IMR-90 (cell line): ENCODE measurements around the gene ACLY. TPM values are rescaled to one million over a fixed set of nuclear protein-coding genes. Genes with fewer than 3 reads are reported as not detected.

ENCODE experiments used
- ATAC-seq: fragments of 200-7000 bp; cut with Tn5 transposase; 2 replicates; pipeline ENCODE4 v1.9.1; 2020; ENCODE audit warnings: low read depth, mild to moderate bottlenecking, moderate library complexity
- BruUV-seq: library from RNA; stranded (reverse); fragments of 400-500 nt; replicated peaks from 2 replicates; lab custom pipeline; 2021; lab: Mats Ljungman, UMichigan
- CTCF ChIA-PET: fragments of 300-600 bp; formaldehyde crosslinking; extraction: SDS; loops from one replicate; lab custom pipeline; 2021; ENCODE audit warnings: antibody characterized with exemption; lab: Yijun Ruan, JAX
- POLR2A ChIA-PET: fragments of 300-600 bp; sonication (Branson Sonifier 250); formaldehyde crosslinking; loops from one replicate; lab custom pipeline; 2022; ENCODE audit warnings: antibody characterized with exemption; ENCODE audit not compliant: unreplicated experiment; lab: Charles Lee
- DNase-seq: peaks from one replicate; pipeline ENCODE4 v3.0.0; 2013
- H2AFZ ChIP-seq: replicated peaks from 2 replicates; pipeline ENCODE3; 2013; ENCODE audit warnings: low read length, mild to moderate bottlenecking; ENCODE audit not compliant: poor library complexity
- H2AK5ac ChIP-seq: 2 replicates; pipeline ENCODE4 v1.6.1; 2013; ENCODE audit warnings: low read depth, low read length, inconsistent platforms
- H2AK9ac ChIP-seq: replicated peaks from 2 replicates; pipeline ENCODE3; 2013; ENCODE audit warnings: mild to moderate bottlenecking, low read depth, low read length, moderate library complexity; ENCODE audit not compliant: poor library complexity
- H2BK120ac ChIP-seq: 2 replicates; pipeline ENCODE4 v1.6.1; 2013; ENCODE audit warnings: low read depth, low read length, inconsistent platforms
- H2BK15ac ChIP-seq: 3 replicates; pipeline ENCODE4 v1.6.1; 2013; ENCODE audit warnings: low read depth, low read length, inconsistent platforms
- H2BK20ac ChIP-seq: 2 replicates; pipeline ENCODE4 v1.6.1; 2013; ENCODE audit warnings: low read depth, mild to moderate bottlenecking, inconsistent platforms, low read length, moderate library complexity
- H2BK5ac ChIP-seq: 2 replicates; pipeline ENCODE4 v1.6.1; 2013; ENCODE audit warnings: mild to moderate bottlenecking, low read depth, low read length, inconsistent platforms; ENCODE audit not compliant: poor library complexity, severe bottlenecking
- H3K14ac ChIP-seq: replicated peaks from 2 replicates; pipeline ENCODE4 v1.6.1; 2013; ENCODE audit warnings: low read depth, low read length, inconsistent platforms
- H3K18ac ChIP-seq: 2 replicates; pipeline ENCODE4 v1.6.1; 2013; ENCODE audit warnings: low read depth, low read length, control low read depth
- H3K23ac ChIP-seq: 2 replicates; pipeline ENCODE4 v1.6.1; 2013; ENCODE audit warnings: low read depth, low read length, inconsistent platforms
- H3K27ac ChIP-seq: 2 replicates; pipeline ENCODE4 v1.5.1; 2013; ENCODE audit warnings: mild to moderate bottlenecking, control low read depth, low read length; ENCODE audit not compliant: insufficient read depth
- H3K27me3 ChIP-seq: 2 replicates; pipeline ENCODE4 v1.6.1; 2013; ENCODE audit warnings: low read length; ENCODE audit not compliant: control insufficient read depth, insufficient read depth
- H3K36me3 ChIP-seq: 2 replicates; pipeline ENCODE4 v1.6.1; 2013; ENCODE audit warnings: low read length, mixed read lengths; ENCODE audit not compliant: control insufficient read depth, insufficient read depth
- H3K4ac ChIP-seq: 2 replicates; pipeline ENCODE4 v1.6.1; 2013; ENCODE audit warnings: low read depth, low read length, inconsistent platforms
- H3K4me1 ChIP-seq: 2 replicates; pipeline ENCODE4 v1.6.1; 2013; ENCODE audit warnings: low read length, mixed read lengths; ENCODE audit not compliant: control insufficient read depth, insufficient read depth
- H3K4me2 ChIP-seq: 2 replicates; pipeline ENCODE4 v1.6.1; 2013; ENCODE audit warnings: low read depth, mild to moderate bottlenecking, control low read depth, low read length, moderate library complexity
- H3K4me3 ChIP-seq: 2 replicates; pipeline ENCODE4 v1.5.1; 2013; ENCODE audit warnings: low read depth, mild to moderate bottlenecking, control low read depth, low read length, moderate library complexity; ENCODE audit not compliant: insufficient read depth
- H3K56ac ChIP-seq: 2 replicates; pipeline ENCODE4 v1.6.1; 2013; ENCODE audit warnings: low read length, inconsistent platforms; ENCODE audit not compliant: insufficient read depth; ENCODE audit errors: extremely low read depth
- H3K79me1 ChIP-seq, 2 experiments: 2 replicates each; pipeline ENCODE4 v1.6.1; 2013; ENCODE audit warnings: low read length in 2 of 2, inconsistent platforms in 1 of 2, low read depth in 1 of 2
- H3K9ac ChIP-seq: 2 replicates; pipeline ENCODE4 v1.6.1; 2013; ENCODE audit warnings: low read depth, low read length, control low read depth
- H3K9me1 ChIP-seq: 2 replicates; pipeline ENCODE4 v1.6.1; 2013; ENCODE audit warnings: low read length, inconsistent platforms; ENCODE audit not compliant: insufficient read depth
- H3K9me3 ChIP-seq: 2 replicates; pipeline ENCODE4 v1.6.1; 2013; ENCODE audit warnings: low read length; ENCODE audit not compliant: control insufficient read depth, insufficient read depth
- H4K20me1 ChIP-seq: 2 replicates; pipeline ENCODE4 v1.6.1; 2013; ENCODE audit warnings: low read length, inconsistent platforms; ENCODE audit not compliant: insufficient read depth
- H4K5ac ChIP-seq: 2 replicates; pipeline ENCODE4 v1.6.1; 2013; ENCODE audit warnings: mild to moderate bottlenecking, low read depth, low read length, control low read depth
- H4K8ac ChIP-seq, 2 experiments: 2 replicates each; pipeline ENCODE4 v1.6.1; 2013; ENCODE audit warnings: low read depth in 2 of 2, low read length in 2 of 2, control low read depth in 1 of 2, inconsistent platforms in 1 of 2
- H4K91ac ChIP-seq: 2 replicates; pipeline ENCODE4 v1.6.1; 2013; ENCODE audit warnings: low read depth, low read length, inconsistent platforms; ENCODE audit not compliant: insufficient read depth
- BHLHE40 ChIP-seq: fragments of 150-350 bp; IDR thresholded peaks from 2 replicates; pipeline ENCODE4 v1.6.1; 2016; ENCODE audit warnings: mild to moderate bottlenecking, low read depth, low read length
- CEBPB ChIP-seq: IDR thresholded peaks from 2 replicates; pipeline ENCODE4 v1.6.1; 2012; ENCODE audit warnings: low read depth, low read length, improper control_type of control experiment
- CHD1 ChIP-seq: IDR thresholded peaks from 2 replicates; pipeline ENCODE4 v1.6.1; 2012; ENCODE audit warnings: low read depth, low read length, improper control_type of control experiment
- FOS ChIP-seq: fragments of 150-350 bp; IDR thresholded peaks from 2 replicates; pipeline ENCODE4 v1.6.1; 2016; ENCODE audit warnings: low read depth, low read length
- MAFK ChIP-seq: IDR thresholded peaks from 2 replicates; pipeline ENCODE4 v1.6.1; 2012; ENCODE audit warnings: low read depth, low read length, improper control_type of control experiment
- MXI1 ChIP-seq: IDR thresholded peaks from 2 replicates; pipeline ENCODE4 v1.6.1; 2012; ENCODE audit warnings: low read depth, mild to moderate bottlenecking, low read length, moderate library complexity, borderline replicate concordance
- POLR2A ChIP-seq: IDR thresholded peaks from 2 replicates; pipeline ENCODE4 v1.6.1; 2012; ENCODE audit warnings: mild to moderate bottlenecking, low read depth, low read length
- RCOR1 ChIP-seq: IDR thresholded peaks from 2 replicates; pipeline ENCODE4 v1.6.1; 2012; ENCODE audit warnings: mild to moderate bottlenecking, low read length, improper control_type of control experiment; ENCODE audit not compliant: insufficient replicate concordance
- RFX5 ChIP-seq: IDR thresholded peaks from 2 replicates; pipeline ENCODE4 v1.8.0; 2012; ENCODE audit warnings: low read depth, mild to moderate bottlenecking, low read length, moderate library complexity
- SMC3 ChIP-seq: fragments of 150-350 bp; IDR thresholded peaks from 2 replicates; pipeline ENCODE4 v1.6.1; 2016; ENCODE audit warnings: low read depth, mild to moderate bottlenecking, antibody characterized with exemption, low read length, moderate library complexity
- WGBS, 2 experiments: methylation state at CpG; one replicate each; pipeline versions ENCODE4 v1.1.5 to v1.1.7; 2013; ENCODE audit warnings: missing lambda C conversion rate in 2 of 2; ENCODE audit not compliant: insufficient read length in 1 of 2; ENCODE audit errors: extremely low coverage in 2 of 2; 5-methylcytosine and 5-hydroxymethylcytosine counted together
- dilution Hi-C: fragments of 300-500 bp; cut with HindIII; formaldehyde crosslinking; loops from one replicate; pipeline ENCODE4 v1.14.3; 2018; ENCODE audit warnings: low sequenced_read_pairs; ENCODE audit not compliant: unreplicated experiment
- in situ Hi-C: fragments of 300-500 bp; cut with MboI; formaldehyde crosslinking; loops from 3 replicates; pipeline ENCODE4 v1.14.3; 2019; ENCODE audit warnings: low sequenced_read_pairs, inconsistent platforms, mixed read lengths
- intact Hi-C: fragments of 100-400 bp; cut with micrococcal nuclease; formaldehyde crosslinking; loops from 2 replicates; pipeline ENCODE4 v1.10.0; 2022
- polyA plus RNA-seq, 3 experiments: library from polyadenylated mRNA; depleted of rRNA; stranded (reverse); fragments of >200 nt; gene quantifications; 2 replicates each; pipeline ENCODE4 v1.2.3, GENCODE V29; 2012; ENCODE audit warnings: low replicate concordance in 1 of 3
- total RNA-seq: library from RNA; depleted of rRNA; stranded (reverse); fragments of >200 nt; gene quantifications from 2 replicates; pipeline ENCODE4 v1.2.3, GENCODE V29; 2012
- TF ChIP-seq, protein P1 (sequence below): fragments of 150-350 bp; IDR thresholded peaks from 2 replicates; pipeline ENCODE4 v1.6.1; 2016; ENCODE audit warnings: low read depth, mild to moderate bottlenecking, low read length, moderate library complexity, borderline replicate concordance
- TF ChIP-seq, protein P2 (sequence below): conservative IDR thresholded peaks from 2 replicates; pipeline ENCODE4 v1.5.1; 2012; ENCODE audit warnings: mild to moderate bottlenecking, low read depth, low read length, improper control_type of control experiment

Gene ACLY
- total and polyA plus RNA-seq, 2 of the 4 experiments (the other 2 are of a cell fraction): 167 to 230 TPM

DNA sequence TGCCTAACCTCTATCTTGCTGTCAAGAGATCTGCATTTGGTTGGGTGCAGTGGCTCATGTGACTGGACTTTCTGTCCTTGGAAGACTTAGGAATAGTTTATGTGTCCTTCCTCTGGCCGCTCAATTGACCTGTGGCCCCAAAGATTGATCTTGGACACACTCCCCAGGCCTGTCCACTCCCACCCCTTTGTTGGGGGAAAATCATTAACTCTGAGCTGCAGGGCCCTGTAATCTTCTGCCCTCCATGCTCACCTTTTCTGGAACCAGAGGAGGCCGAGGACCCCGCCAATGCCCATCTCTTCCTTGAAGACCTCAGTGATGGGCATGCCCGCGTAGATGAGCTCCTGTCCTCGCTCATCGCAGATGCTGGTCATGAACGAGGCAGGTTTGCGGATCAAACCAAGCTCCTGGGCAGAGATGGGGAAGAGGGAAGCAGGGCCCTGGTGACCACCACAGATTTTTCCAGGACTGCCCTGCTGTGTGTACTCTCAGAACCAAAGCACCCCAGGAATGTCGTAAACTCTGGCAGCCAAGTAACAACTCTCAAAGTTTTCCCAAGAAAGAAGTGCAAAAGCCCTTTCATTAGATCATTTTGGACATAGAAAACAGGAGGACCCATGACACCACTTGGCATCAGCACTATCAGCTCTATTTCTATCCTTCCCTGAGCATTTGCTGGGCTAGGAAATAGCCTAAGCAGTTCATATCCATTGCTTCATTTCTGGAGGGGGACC, 45.0 kb downstream of the ACLY start:
- no peak overlapping the region for H3K14ac ChIP-seq
- H2BK5ac ChIP-seq: no peak overlapping the region
- H3K56ac ChIP-seq: no peak overlapping the region
- H2BK120ac ChIP-seq: no peak overlapping the region
- H2AFZ ChIP-seq: peak overlapping the region; percentile 43
- H3K36me3 ChIP-seq: peaks cover 63% of the 10 kb centered on the region
- no peak overlapping the region for H3K4me3 ChIP-seq
- H3K9me1 ChIP-seq: 0 out of 2 replicates have a peak, but pooled peaks cover 3% of the 10 kb centered on the region
- BruUV-seq: no TSS peak
- WGBS, 2 experiments: 97% methylated on average over 9 of the region's 10 CpGs; no CpG with 5 or more reads in 1 of the 2 experiments
- intact Hi-C loops (no loop called here), dilution Hi-C loops (no loop called here), in situ Hi-C loops (no loop called here)
- no peak overlapping the region for H2AK5ac ChIP-seq
- no peak overlapping the region for H4K91ac ChIP-seq
- no peak overlapping the region for H2BK15ac ChIP-seq
- H3K79me1 ChIP-seq: peaks cover 16 to 38% of the 10 kb centered on the region in 2 experiments
- H4K5ac ChIP-seq: no peak overlapping the region
- H3K4ac ChIP-seq: no peak overlapping the region
- H2AK9ac ChIP-seq: peak overlapping the region; percentile 28
- DNase-seq (no peak), ATAC-seq (peak; percentile 37)
- CTCF ChIA-PET: no interaction called here
- H3K27ac ChIP-seq: no peak overlapping the region
- H3K23ac ChIP-seq: no peak overlapping the region; the same call in 1 of the 2 replicates
- H3K27me3 ChIP-seq: no peaks in the 10 kb centered on the region
- no peak for TF ChIP-seq FOS
- no peak for TF ChIP-seq RFX5
- TF ChIP-seq RCOR1: no peak
- TF ChIP-seq POLR2A: no peak
- TF ChIP-seq MXI1: no peak
- no peak for TF ChIP-seq CHD1
- TF ChIP-seq CEBPB: no peak
- TF ChIP-seq, protein P1, sequence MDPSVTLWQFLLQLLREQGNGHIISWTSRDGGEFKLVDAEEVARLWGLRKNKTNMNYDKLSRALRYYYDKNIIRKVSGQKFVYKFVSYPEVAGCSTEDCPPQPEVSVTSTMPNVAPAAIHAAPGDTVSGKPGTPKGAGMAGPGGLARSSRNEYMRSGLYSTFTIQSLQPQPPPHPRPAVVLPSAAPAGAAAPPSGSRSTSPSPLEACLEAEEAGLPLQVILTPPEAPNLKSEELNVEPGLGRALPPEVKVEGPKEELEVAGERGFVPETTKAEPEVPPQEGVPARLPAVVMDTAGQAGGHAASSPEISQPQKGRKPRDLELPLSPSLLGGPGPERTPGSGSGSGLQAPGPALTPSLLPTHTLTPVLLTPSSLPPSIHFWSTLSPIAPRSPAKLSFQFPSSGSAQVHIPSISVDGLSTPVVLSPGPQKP: no peak
- TF ChIP-seq SMC3: no peak
- TF ChIP-seq, protein P2, sequence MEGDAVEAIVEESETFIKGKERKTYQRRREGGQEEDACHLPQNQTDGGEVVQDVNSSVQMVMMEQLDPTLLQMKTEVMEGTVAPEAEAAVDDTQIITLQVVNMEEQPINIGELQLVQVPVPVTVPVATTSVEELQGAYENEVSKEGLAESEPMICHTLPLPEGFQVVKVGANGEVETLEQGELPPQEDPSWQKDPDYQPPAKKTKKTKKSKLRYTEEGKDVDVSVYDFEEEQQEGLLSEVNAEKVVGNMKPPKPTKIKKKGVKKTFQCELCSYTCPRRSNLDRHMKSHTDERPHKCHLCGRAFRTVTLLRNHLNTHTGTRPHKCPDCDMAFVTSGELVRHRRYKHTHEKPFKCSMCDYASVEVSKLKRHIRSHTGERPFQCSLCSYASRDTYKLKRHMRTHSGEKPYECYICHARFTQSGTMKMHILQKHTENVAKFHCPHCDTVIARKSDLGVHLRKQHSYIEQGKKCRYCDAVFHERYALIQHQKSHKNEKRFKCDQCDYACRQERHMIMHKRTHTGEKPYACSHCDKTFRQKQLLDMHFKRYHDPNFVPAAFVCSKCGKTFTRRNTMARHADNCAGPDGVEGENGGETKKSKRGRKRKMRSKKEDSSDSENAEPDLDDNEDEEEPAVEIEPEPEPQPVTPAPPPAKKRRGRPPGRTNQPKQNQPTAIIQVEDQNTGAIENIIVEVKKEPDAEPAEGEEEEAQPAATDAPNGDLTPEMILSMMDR: no peak
- TF ChIP-seq MAFK: no peak
- no peak for TF ChIP-seq BHLHE40
- no peaks in the 10 kb centered on the region for H3K9me3 ChIP-seq
- H4K20me1 ChIP-seq: 0 out of 2 replicates have a peak, but pooled peaks cover 4% of the 10 kb centered on the region
- no peak overlapping the region for H3K4me2 ChIP-seq
- no peak overlapping the region for H4K8ac ChIP-seq
- POLR2A ChIA-PET: no interaction called here
- H2BK20ac ChIP-seq: no peak overlapping the region
- H3K9ac ChIP-seq: no peak overlapping the region
- no peak overlapping the region for H3K18ac ChIP-seq
- H3K4me1 ChIP-seq: no peaks in the 10 kb centered on the region
